GM23338 (cell line): ENCODE results near the gene SMYD3.

ENCODE experiments used
- CREB1 ChIP-seq: fragments of 250-450 bp; sonication (Bioruptor Pico); IDR thresholded peaks from 2 replicates; pipeline ENCODE4 v1.5.0; 2020; ENCODE audit warnings: low read depth, mild to moderate bottlenecking, moderate library complexity
- EZH2 ChIP-seq: fragments of 200-600 bp; sonication (generic); IDR thresholded peaks from one replicate; pipeline ENCODE4 v1.8.0; 2017; ENCODE audit warnings: antibody characterized with exemption, mild to moderate bottlenecking, low read depth; ENCODE audit not compliant: unreplicated experiment
- EZH2phosphoT487 ChIP-seq: fragments of 200-600 bp; sonication (generic); IDR thresholded peaks from one replicate; pipeline ENCODE4 v1.8.1; 2018; ENCODE audit warnings: antibody characterized with exemption; ENCODE audit not compliant: unreplicated experiment
- JUNB ChIP-seq: IDR thresholded peaks from one replicate; pipeline ENCODE4 v1.6.1; 2016; ENCODE audit warnings: antibody characterized with exemption; ENCODE audit not compliant: unreplicated experiment
- POLR2AphosphoS5 ChIP-seq: IDR thresholded peaks from 2 replicates; pipeline ENCODE4 v1.6.1; 2016; ENCODE audit warnings: antibody characterized with exemption, low read depth
- REST ChIP-seq: IDR thresholded peaks from one replicate; pipeline ENCODE4 v1.6.1; 2018; ENCODE audit warnings: antibody characterized with exemption; ENCODE audit not compliant: unreplicated experiment
- STAT1 ChIP-seq: IDR thresholded peaks from one replicate; pipeline ENCODE4 v1.6.1; 2016; ENCODE audit warnings: antibody characterized with exemption; ENCODE audit not compliant: unreplicated experiment
- ZNF331 ChIP-seq: fragments of 250-450 bp; sonication (Bioruptor Pico); IDR thresholded peaks from 2 replicates; pipeline ENCODE4 v1.5.0; 2020; ENCODE audit warnings: low read depth, mild to moderate bottlenecking, moderate library complexity
- ZNF462 ChIP-seq: fragments of 250-450 bp; sonication (Bioruptor Pico); IDR thresholded peaks from 2 replicates; pipeline ENCODE4 v1.5.0; 2020; ENCODE audit warnings: mild to moderate bottlenecking, moderate library complexity
- TF ChIP-seq, protein P1 (sequence below), 2 experiments: fragments of 200-600 bp in 1 of 2; sonication (generic) in 1 of 2; conservative IDR thresholded peaks; 2 replicates each; pipeline versions ENCODE4 v1.5.1 to v1.6.1; 2016 to 2017; ENCODE audit warnings: antibody characterized with exemption in 2 of 2, low read depth in 2 of 2, mild to moderate bottlenecking in 2 of 2, moderate library complexity in 1 of 2

DNA sequence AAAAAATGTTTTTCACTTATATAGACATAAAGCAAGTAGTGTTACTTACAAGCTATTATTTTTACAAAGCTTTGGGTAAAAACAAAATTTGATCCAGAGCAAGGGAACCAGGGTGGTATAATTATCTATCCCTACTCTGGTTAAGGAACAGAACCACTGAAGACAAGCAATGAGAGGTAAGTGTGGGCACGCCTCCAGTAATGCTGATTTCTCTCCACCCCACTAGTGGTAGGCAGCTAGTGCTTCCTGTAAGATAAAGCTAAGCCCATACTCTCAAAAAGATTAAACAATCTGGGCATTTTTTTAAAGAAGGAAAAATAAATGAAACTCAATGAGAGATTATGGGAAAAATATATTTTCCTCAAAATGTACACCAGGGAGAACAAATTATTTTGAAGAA lies 36.9 kb upstream of the SMYD3 start:
- TF ChIP-seq REST: no peak
- no peak for TF ChIP-seq EZH2
- TF ChIP-seq, protein P1, sequence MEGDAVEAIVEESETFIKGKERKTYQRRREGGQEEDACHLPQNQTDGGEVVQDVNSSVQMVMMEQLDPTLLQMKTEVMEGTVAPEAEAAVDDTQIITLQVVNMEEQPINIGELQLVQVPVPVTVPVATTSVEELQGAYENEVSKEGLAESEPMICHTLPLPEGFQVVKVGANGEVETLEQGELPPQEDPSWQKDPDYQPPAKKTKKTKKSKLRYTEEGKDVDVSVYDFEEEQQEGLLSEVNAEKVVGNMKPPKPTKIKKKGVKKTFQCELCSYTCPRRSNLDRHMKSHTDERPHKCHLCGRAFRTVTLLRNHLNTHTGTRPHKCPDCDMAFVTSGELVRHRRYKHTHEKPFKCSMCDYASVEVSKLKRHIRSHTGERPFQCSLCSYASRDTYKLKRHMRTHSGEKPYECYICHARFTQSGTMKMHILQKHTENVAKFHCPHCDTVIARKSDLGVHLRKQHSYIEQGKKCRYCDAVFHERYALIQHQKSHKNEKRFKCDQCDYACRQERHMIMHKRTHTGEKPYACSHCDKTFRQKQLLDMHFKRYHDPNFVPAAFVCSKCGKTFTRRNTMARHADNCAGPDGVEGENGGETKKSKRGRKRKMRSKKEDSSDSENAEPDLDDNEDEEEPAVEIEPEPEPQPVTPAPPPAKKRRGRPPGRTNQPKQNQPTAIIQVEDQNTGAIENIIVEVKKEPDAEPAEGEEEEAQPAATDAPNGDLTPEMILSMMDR (conservative IDR thresholded peaks at IDR 0.05; ENCODE audit: low read depth in 2 of 2): no peak
- no peak for TF ChIP-seq POLR2AphosphoS5
- TF ChIP-seq EZH2phosphoT487: no peak
- TF ChIP-seq JUNB: no peak
- TF ChIP-seq STAT1: no peak
- no peak for TF ChIP-seq ZNF462
- no peak for TF ChIP-seq CREB1 (CRISPR knock-in tag)
- no peak for TF ChIP-seq ZNF331 (CRISPR knock-in tag)
